Duodenal mucosa (tissue), 2 donors: ENCODE results near the gene VIPR2.

Experiments
- H3K27ac ChIP-seq: one replicate; pipeline ENCODE4 v1.7.0; 2013; ENCODE audit warnings: low read depth, low read length
- H3K27me3 ChIP-seq, 2 donors: one replicate each; pipeline ENCODE4 v1.7.0; 2013; ENCODE audit warnings: low read length in 2 of 2, control low read depth in 1 of 2; ENCODE audit not compliant: insufficient read depth in 2 of 2, control insufficient read depth in 1 of 2
- H3K36me3 ChIP-seq, 2 donors: one replicate each; pipeline ENCODE4 v1.7.0; 2013; ENCODE audit warnings: low read length in 2 of 2, control low read depth in 1 of 2; ENCODE audit not compliant: insufficient read depth in 2 of 2, control insufficient read depth in 1 of 2
- H3K4me1 ChIP-seq, 2 donors: one replicate each; pipeline ENCODE4 v1.7.0; 2013; ENCODE audit warnings: low read length in 2 of 2, control low read depth in 1 of 2; ENCODE audit not compliant: insufficient read depth in 2 of 2, control insufficient read depth in 1 of 2
- H3K4me3 ChIP-seq, 2 donors: one replicate each; pipeline ENCODE4 v1.7.0; 2013; ENCODE audit warnings: low read length in 2 of 2, low read depth in 1 of 2
- H3K9ac ChIP-seq, 2 donors: one replicate each; pipeline ENCODE4 v1.7.0; 2013; ENCODE audit warnings: low read length in 2 of 2, low read depth in 1 of 2
- H3K9me3 ChIP-seq, 2 donors: one replicate each; pipeline ENCODE4 v1.7.0; 2013; ENCODE audit warnings: low read length in 2 of 2, control low read depth in 1 of 2; ENCODE audit not compliant: control insufficient read depth in 1 of 2

VIPR2 gene

DNA sequence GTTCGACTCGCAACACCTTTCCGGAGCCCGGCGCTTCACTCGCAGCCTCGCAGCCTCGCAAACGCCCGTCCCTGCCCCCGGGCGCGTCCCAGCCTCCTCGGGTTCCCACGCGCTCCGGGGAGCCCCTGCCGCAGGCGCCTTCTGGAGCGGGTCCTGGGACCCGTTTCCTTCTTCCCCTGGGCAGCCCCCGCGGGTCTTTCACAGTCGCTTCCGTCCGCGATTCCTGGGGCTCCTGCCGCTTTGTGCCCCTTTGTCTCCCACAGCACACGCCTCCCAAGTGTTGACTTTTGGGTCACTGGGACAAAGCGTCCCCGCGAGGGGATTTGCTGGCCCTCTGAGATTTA is 147.6 kb downstream of the VIPR2 start:
- Histone ChIP-seq H3K9me3 (peaks cover 0 to 4% of the 10 kb centered on the region in 2 donors), H3K36me3 (no peaks in the 10 kb centered on the region), H3K9ac (no peak overlapping the region), H3K4me1 (no peaks in the 10 kb centered on the region), H3K27ac (no peak overlapping the region), H3K27me3 (peaks cover 6 to 7% of the 10 kb centered on the region in 2 donors), H3K4me3 (no peak overlapping the region)

DNA sequence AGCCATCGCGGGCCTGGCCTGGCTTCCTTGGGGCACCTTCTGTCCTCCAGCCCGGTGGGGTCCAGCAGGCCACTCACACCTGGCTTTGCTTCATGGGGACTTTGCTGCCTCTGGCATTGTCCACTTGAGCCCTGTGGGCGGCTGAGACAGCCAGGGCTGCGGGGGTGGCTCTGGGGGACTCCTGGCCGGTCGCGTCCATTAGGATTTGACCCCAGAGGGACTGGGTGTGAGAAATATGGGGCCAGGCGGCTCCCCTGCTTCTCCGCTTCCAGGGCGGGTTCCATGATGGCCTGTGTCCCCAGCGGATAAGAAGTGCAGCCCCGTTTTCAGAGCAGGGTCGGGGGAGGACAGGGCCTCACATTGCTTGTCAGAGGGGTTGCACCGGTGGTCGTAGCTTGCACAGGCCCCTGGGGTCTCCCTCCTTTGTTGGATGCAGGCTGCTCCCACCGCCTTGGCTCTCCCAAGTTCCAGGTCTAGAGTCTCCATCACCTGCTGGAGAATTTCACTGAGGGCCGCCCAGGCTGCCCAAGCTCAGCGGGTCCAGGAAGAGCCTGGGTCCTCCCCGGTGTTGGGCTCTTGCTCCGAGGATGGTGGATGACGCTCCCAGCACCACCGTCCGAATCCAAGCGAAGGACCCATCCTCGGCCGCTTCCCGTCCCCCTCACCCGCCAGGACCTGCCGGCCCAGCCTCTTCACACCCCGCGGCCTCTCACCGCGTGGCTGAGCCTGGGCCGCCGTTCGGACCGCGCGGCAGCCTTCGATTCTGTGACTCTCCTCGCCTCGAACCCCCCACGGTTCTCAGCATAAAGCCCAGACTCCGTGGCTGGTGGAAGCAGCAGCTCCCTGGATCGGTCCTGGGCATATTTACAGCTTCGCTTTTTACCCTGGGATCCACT is 148.2 kb downstream of the VIPR2 start:
- no peak overlapping the region for H3K4me3 ChIP-seq
- H3K9ac ChIP-seq, result no peak overlapping the region
- peaks cover 0 to 4% of the 10 kb centered on the region in 2 donors for H3K9me3 ChIP-seq
- H3K36me3 ChIP-seq, result no peaks in the 10 kb centered on the region
- H3K4me1 ChIP-seq, result no peaks in the 10 kb centered on the region
- peaks cover 6 to 7% of the 10 kb centered on the region in 2 donors for H3K27me3 ChIP-seq
- H3K27ac ChIP-seq, result no peak overlapping the region

DNA sequence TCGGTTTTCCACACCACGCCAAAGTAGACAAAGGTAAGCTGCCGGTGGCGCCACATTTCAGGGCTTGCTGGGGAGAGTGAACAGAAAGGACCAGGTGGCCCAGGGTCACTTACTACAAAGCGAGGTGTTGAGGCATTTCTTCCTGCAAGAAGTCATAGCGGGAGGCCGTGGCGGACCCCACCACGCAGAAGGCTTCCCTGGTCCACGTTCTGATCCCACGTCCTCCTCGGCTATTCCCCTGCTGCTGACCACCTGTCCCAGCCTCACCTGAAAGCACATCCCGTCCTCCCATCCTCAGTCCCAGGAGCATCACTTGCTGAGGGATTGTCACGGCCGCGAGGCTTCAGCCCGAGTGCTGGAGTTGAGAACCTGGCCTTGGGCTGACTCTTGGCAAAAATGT is 149.2 kb downstream of the VIPR2 start:
- H3K27me3 ChIP-seq, result peaks cover 6 to 7% of the 10 kb centered on the region in 2 donors
- H3K36me3 ChIP-seq, result no peaks in the 10 kb centered on the region

DNA sequence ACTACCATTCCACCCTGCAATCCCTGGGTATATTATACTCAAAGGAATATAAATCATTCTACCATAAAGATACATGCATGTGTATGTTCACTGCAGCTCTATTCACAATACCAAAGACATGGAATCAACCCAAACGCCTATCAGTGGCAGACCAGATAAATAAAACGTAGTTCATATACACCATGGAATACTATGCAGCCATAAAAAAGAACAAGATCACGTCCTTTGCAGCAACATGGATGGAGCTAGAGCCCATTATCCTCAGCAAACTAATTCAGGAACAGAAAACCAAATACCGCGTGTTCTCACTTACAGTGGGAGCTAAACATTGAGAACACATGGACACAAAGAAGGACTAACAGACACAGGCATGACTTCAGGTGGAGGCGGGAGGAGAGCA is 150.0 kb downstream of the VIPR2 start:
- no peak overlapping the region for H3K27ac ChIP-seq
- no peaks in the 10 kb centered on the region for H3K4me1 ChIP-seq
- no peak overlapping the region for H3K4me3 ChIP-seq
- no peak overlapping the region for H3K9ac ChIP-seq
- H3K36me3 ChIP-seq, result no peaks in the 10 kb centered on the region
- peaks cover 0 to 4% of the 10 kb centered on the region in 2 donors for H3K9me3 ChIP-seq
- H3K27me3 ChIP-seq, result peaks cover 6 to 7% of the 10 kb centered on the region in 2 donors

More for the DNA sequence above, 149.2 kb downstream of the VIPR2 start:
- Histone ChIP-seq H3K9ac (no peak overlapping the region), H3K27ac (no peak overlapping the region), H3K9me3 (peaks cover 0 to 4% of the 10 kb centered on the region in 2 donors), H3K4me1 (no peaks in the 10 kb centered on the region), H3K4me3 (no peak overlapping the region)

DNA sequence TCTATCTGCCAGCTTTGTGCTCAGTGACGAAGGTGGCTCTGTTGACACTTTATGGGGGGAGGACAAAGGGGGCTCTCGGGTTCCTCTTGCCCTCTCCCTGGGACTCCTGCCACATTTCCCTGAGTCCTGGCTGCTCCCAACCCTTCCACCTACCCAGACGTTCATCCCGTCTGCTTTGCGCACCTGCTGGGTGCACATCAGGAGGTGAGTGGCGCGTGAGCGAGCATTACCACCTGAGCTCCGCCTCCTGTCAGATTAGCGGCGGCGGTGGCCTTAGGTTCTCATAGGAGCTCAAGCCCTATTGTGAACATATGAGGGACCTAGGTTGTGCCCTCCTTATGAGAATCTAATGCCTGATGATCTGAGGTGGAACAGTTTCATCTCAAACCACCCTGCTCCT is 151.1 kb downstream of the VIPR2 start:
- no peak overlapping the region for H3K4me3 ChIP-seq
- no peaks in the 10 kb centered on the region for H3K36me3 ChIP-seq
- H3K4me1 ChIP-seq, result no peaks in the 10 kb centered on the region
- no peak overlapping the region for H3K27ac ChIP-seq
- peaks cover 6 to 7% of the 10 kb centered on the region in 2 donors for H3K27me3 ChIP-seq
- no peak overlapping the region for H3K9ac ChIP-seq
- H3K9me3 ChIP-seq, result peaks cover 0 to 4% of the 10 kb centered on the region in 2 donors

DNA sequence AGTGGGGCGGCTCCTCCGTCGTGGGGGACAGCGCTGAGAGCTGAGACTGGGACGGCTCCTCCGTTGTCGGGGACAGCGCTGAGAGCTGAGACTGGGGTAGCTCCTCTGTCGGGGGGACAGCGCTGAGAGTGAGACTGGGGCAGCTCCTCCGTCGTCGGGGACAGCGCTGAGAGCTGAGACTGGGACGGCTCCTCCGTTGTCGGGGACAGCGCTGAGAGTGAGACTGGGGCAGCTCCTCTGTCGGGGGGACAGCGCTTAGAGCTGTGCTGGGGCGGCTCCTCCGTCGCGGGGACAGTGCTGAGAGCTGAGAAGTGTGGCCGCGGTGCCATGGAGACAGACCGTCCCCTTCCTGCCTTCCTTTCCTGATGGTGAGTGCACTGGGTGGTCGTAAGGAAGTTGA is 151.9 kb downstream of the VIPR2 start:
- peaks cover 6 to 11% of the 10 kb centered on the region in 2 donors for H3K27me3 ChIP-seq
- peaks cover 6 to 7% of the 10 kb centered on the region in 2 donors for H3K9me3 ChIP-seq
- no peak overlapping the region for H3K27ac ChIP-seq

DNA sequence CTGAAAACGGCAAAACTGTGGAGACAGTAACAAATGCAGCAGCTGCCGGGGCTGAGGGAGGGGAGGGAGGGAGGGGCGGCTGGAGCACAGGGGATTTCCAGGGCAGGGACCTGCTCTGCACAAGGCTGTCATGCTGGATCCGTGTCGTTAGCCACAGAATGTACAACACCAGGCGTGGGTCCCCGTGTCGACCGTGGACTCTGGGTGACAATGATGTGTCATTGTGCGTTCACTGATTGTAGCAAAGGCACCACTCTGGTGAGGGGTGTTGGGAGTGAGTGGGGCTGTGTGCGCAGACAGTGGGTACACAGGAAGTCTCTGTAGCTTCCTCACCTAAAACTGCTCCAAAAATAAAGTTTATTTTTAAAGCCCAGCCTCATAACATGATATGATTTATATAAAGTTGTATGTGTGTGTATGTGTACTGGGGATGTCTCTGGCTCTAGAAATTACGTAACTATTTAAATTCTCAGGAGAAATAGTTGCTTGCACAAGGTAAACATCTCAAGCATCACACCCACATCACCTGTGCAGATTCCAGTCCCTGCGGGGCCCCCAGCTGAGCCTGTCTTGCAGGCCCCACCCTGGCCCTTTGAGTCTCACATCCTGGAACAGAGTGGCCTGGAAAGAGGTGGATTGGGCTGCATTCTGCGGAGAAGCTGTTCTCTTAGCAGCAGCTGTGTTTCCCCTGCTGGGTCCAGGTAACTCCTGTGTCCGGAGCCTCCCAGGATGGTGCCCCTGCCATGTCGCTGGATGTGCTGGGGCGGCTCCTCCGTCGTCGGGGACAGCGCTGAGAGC is 152.6 kb downstream of the VIPR2 start:
- Histone ChIP-seq H3K4me1 (no peaks in the 10 kb centered on the region), H3K4me3 (no peak overlapping the region), H3K9me3 (peaks cover 8% of the 10 kb centered on the region in 2 donors), H3K36me3 (no peaks in the 10 kb centered on the region), H3K27ac (no peak overlapping the region), H3K9ac (no peak overlapping the region), H3K27me3 (peaks cover 6 to 11% of the 10 kb centered on the region in 2 donors)

More for the DNA sequence above, 151.9 kb downstream of the VIPR2 start:
- no peak overlapping the region for H3K9ac ChIP-seq
- no peak overlapping the region for H3K4me3 ChIP-seq
- no peaks in the 10 kb centered on the region for H3K4me1 ChIP-seq
- no peaks in the 10 kb centered on the region for H3K36me3 ChIP-seq

DNA sequence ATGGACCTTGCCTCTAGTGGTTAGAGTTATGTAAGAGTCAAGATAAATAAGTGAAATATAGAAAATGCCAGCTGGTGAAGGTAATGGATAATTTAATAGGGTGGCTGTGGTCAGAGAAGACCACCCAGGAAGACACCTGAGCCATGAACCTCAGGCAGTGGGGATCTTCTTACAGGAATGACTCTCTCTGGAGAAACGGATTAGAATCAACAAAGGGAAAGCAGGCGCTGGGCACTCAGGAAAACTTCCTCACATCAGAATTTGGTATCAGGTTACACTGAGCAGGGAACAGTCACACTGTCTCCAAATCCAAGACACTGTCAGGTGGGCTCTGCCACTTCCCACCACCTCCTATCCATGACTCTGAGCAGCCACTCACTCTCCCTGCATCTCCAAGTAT is 155.7 kb downstream of the VIPR2 start:
- Histone ChIP-seq H3K4me3 (no peak overlapping the region), H3K4me1 (no peaks in the 10 kb centered on the region), H3K36me3 (no peaks in the 10 kb centered on the region), H3K9ac (no peak overlapping the region), H3K27me3 (peaks cover 6 to 11% of the 10 kb centered on the region in 2 donors), H3K27ac (no peak overlapping the region), H3K9me3 (peaks cover 9 to 10% of the 10 kb centered on the region in 2 donors)

DNA sequence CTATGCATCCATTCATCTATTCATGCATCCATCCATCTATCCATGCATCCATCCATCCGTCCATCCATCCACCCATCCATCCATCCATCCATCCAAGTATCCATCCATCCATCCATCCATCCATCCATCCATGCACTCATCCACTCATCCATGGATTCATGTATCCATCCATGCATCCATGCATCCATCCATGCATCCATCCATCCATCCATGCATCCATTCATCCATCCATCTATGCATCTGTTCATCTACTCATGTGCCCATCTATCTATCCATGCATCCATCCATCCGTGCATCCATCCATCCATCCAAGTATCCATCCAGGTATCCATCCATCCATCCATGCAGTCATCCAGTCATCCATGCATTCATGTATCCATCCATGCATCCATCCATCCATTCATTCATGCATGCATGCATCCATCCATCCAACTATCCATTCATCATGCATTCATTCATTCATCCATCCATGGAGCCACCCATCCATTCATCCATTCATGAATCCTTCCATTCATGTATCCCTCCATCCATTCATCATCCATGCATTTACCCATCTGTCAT is 156.3 kb downstream of the VIPR2 start:
- Histone ChIP-seq H3K36me3 (no peaks in the 10 kb centered on the region), H3K9me3 (peaks cover 13 to 16% of the 10 kb centered on the region in 2 donors), H3K4me1 (no peaks in the 10 kb centered on the region), H3K27ac (no peak overlapping the region), H3K4me3 (no peak overlapping the region), H3K9ac (no peak overlapping the region), H3K27me3 (peaks cover 6 to 9% of the 10 kb centered on the region in 2 donors)

DNA sequence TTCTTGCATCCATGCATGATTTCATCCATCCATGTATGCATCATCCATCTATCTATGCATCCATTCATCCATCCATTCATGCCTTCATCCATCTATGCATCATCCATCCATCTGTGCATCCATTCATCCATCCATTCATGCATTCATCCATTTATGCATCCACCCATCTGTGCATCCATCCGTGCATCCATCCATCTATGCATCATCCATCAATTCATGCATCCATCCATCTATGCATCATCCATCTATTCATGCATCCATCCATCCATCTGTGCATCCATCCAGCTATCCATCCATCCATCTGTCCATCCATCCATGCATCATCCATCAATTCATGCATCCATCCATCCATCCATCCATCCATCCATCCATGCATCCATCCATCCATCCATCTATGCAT is 157.0 kb downstream of the VIPR2 start:
- Histone ChIP-seq H3K36me3 (no peaks in the 10 kb centered on the region), H3K9me3 (peaks cover 16 to 23% of the 10 kb centered on the region in 2 donors), H3K27me3 (peaks cover under 1 to 4% of the 10 kb centered on the region in 2 donors), H3K9ac (no peak overlapping the region), H3K4me1 (no peaks in the 10 kb centered on the region), H3K27ac (no peak overlapping the region), H3K4me3 (no peak overlapping the region)
